GM12878 (cell line): ENCODE results near the gene TSPAN16. TPM values are rescaled to one million over a fixed set of nuclear protein-coding genes. Genes with fewer than 3 reads are reported as not detected.

Experiments used
- ATAC-seq: fragments of 200-7000 bp; cut with Tn5 transposase; 3 replicates; pipeline ENCODE4 v1.9.1; 2020; ENCODE audit warnings: mild to moderate bottlenecking, moderate library complexity
- BruUV-seq: library from RNA; stranded (reverse); fragments of 400-500 nt; replicated peaks from 2 replicates; lab custom pipeline; 2021; lab: Mats Ljungman, UMichigan
- CTCF ChIA-PET: fragments of 300-600 bp; sonication (Branson Sonifier 250); formaldehyde crosslinking; extraction: SDS; loops from one replicate; lab custom pipeline; 2021; ENCODE audit warnings: inconsistent platforms; lab: Yijun Ruan, JAX
- POLR2A ChIA-PET: fragments of 350-600 bp; formaldehyde crosslinking; extraction: SDS; loops from one replicate; lab custom pipeline; 2021; ENCODE audit warnings: inconsistent platforms; lab: Charles Lee
- RAD21 ChIA-PET: fragments of 300-600 bp; sonication (Branson Sonifier 250); formaldehyde crosslinking; loops from one replicate; lab custom pipeline; 2023; ENCODE audit warnings: antibody characterized with exemption; ENCODE audit not compliant: unreplicated experiment; lab: Charles Lee
- SMC1A ChIA-PET: fragments of 300-600 bp; sonication (Branson Sonifier 250); formaldehyde crosslinking; loops from one replicate; lab custom pipeline; 2023; ENCODE audit not compliant: unreplicated experiment, uncharacterized antibody; lab: Charles Lee
- DNase-seq: peaks from one replicate; pipeline ENCODE4 v3.0.0-alpha.2; 2011; ENCODE audit warnings: low read depth, low spot score
- FAIRE-seq: peaks from 3 replicates; lab custom pipeline; 2011; peaks lifted over from hg19 to GRCh38; lab: Jason Lieb, UNC
- H2AFZ ChIP-seq: 2 replicates; pipeline ENCODE4 v1.6.0; 2011; ENCODE audit warnings: low read depth, low read length, control low read depth; ENCODE audit not compliant: control insufficient read depth
- H3K27ac ChIP-seq: 2 replicates; pipeline ENCODE4 v1.5.1; 2011; ENCODE audit warnings: control low read depth; ENCODE audit not compliant: control insufficient read depth, insufficient read depth
- H3K27me3 ChIP-seq, 2 experiments: replicated peaks in 1 of 2; 2 replicates each; pipeline versions ENCODE4 v1.6.0 to v1.6.1; 2011; ENCODE audit warnings: low read length in 1 of 2; ENCODE audit not compliant: control insufficient read depth in 2 of 2, insufficient read depth in 2 of 2
- H3K36me3 ChIP-seq, 2 experiments: 2 replicates each; pipeline ENCODE4 v1.5.1; 2011; ENCODE audit warnings: low read length in 1 of 2; ENCODE audit not compliant: control insufficient read depth in 2 of 2, insufficient read depth in 2 of 2
- H3K4me1 ChIP-seq: 2 replicates; pipeline ENCODE4 v1.6.1; 2011; ENCODE audit warnings: mild to moderate bottlenecking, low read length, moderate library complexity, mixed read lengths; ENCODE audit not compliant: control insufficient read depth, insufficient read depth
- H3K4me2 ChIP-seq: 2 replicates; pipeline ENCODE4 v1.6.0; 2011; ENCODE audit warnings: control low read depth; ENCODE audit not compliant: control insufficient read depth, insufficient read depth
- H3K4me3 ChIP-seq: fragments of 200-600 bp; sonication (generic); 2 replicates; pipeline ENCODE4 v1.5.1; 2016
- H3K79me2 ChIP-seq: 2 replicates; pipeline ENCODE4 v1.6.0; 2011; ENCODE audit warnings: low read length; ENCODE audit not compliant: control insufficient read depth, insufficient read depth
- H3K9ac ChIP-seq: 2 replicates; pipeline ENCODE4 v1.8.0; 2011; ENCODE audit warnings: low read length, control low read depth, mixed read lengths; ENCODE audit not compliant: control insufficient read depth, insufficient read depth
- H3K9me3 ChIP-seq: replicated peaks from 3 replicates; pipeline ENCODE4 v1.5.1; 2011; ENCODE audit warnings: mild to moderate bottlenecking, low read length; ENCODE audit not compliant: control insufficient read depth, insufficient read depth
- H4K20me1 ChIP-seq: 2 replicates; pipeline ENCODE4 v1.6.0; 2011; ENCODE audit not compliant: control insufficient read depth, insufficient read depth
- ASH2L ChIP-seq: fragments of 300-600, 200-600 bp; sonication (generic); IDR thresholded peaks from 2 replicates; pipeline ENCODE4 v1.6.1; 2017; ENCODE audit warnings: low read depth, mild to moderate bottlenecking, borderline replicate concordance
- HDAC6 ChIP-seq: fragments of 200-600 bp; sonication (generic); IDR thresholded peaks from one replicate; pipeline ENCODE4 v1.8.0; 2017; ENCODE audit warnings: antibody characterized with exemption; ENCODE audit not compliant: unreplicated experiment
- JUND ChIP-seq: IDR thresholded peaks from 2 replicates; pipeline ENCODE4 v1.6.1; 2012; ENCODE audit warnings: low read depth, mild to moderate bottlenecking, low read length, improper control_type of control experiment, moderate library complexity
- RFX5 ChIP-seq: IDR thresholded peaks from 2 replicates; pipeline ENCODE4 v1.6.1; 2011; ENCODE audit warnings: low read depth, low read length, improper control_type of control experiment
- SMAD5 ChIP-seq: IDR thresholded peaks from 2 replicates; pipeline ENCODE4 v1.6.1; 2016; ENCODE audit warnings: antibody characterized with exemption, low read depth
- SPI1 ChIP-seq: IDR thresholded peaks from 2 replicates; pipeline ENCODE4 v1.6.1; 2011; ENCODE audit warnings: low read depth, mild to moderate bottlenecking, low read length, moderate library complexity, borderline replicate concordance; ENCODE audit not compliant: insufficient read depth
- TCF12 ChIP-seq: IDR thresholded peaks from 2 replicates; pipeline ENCODE4 v1.6.1; 2011; ENCODE audit warnings: low read depth, mild to moderate bottlenecking, low read length
- TCF7 ChIP-seq: IDR thresholded peaks from 2 replicates; pipeline ENCODE4 v1.6.1; 2014; ENCODE audit warnings: antibody characterized with exemption, borderline replicate concordance
- ZNF384 ChIP-seq: IDR thresholded peaks from 2 replicates; pipeline ENCODE4 v1.6.1; 2012; ENCODE audit warnings: low read depth, mild to moderate bottlenecking, low read length, improper control_type of control experiment, borderline replicate concordance
- WGBS: methylation state at CpG from one replicate; pipeline ENCODE4 v1.1.6; 2016; ENCODE audit warnings: low lambda C conversion rate; ENCODE audit not compliant: insufficient replicate concordance, insufficient coverage; ENCODE audit errors: missing lambda C conversion rate; 5-methylcytosine and 5-hydroxymethylcytosine counted together
- in situ Hi-C: fragments of 300-500 bp; cut with MboI; formaldehyde crosslinking; loops from 9 replicates; pipeline ENCODE4 v1.14.3; 2018; ENCODE audit warnings: mixed read lengths
- intact Hi-C: fragments of 100-400 bp; cut with micrococcal nuclease; formaldehyde crosslinking; loops from one replicate; pipeline ENCODE4 v1.14.2; 2022; ENCODE audit not compliant: unreplicated experiment
- polyA plus RNA-seq, 11 experiments: library from polyadenylated mRNA; depleted of rRNA in 4 of 11; unstranded in 6 of 11; stranded (reverse) in 5 of 11; fragments of >200 nt; fragmentation: Nextera tagmentation in 4 of 11; fragmentation: Illumina TruSeq in 1 of 11; extraction: Ambion mirVana in 4 of 11; extraction: Trizol in 1 of 11; gene quantifications; 1 replicate in 1 of 11; 2 replicates in 10 of 11; pipeline versions ENCODE4 v1.2.1 to v1.2.3, GENCODE V29; 2011 to 2016; ENCODE audit warnings: inconsistent platforms in 2 of 11, missing spikeins in 2 of 11, low read depth in 1 of 11
- total RNA-seq, 4 experiments: library from RNA; depleted of rRNA in 3 of 4; stranded (reverse); fragments of >200 nt in 3 of 4; fragmentation: Illumina TruSeq in 1 of 4; extraction: Trizol in 1 of 4; gene quantifications; 2 replicates each; pipeline versions ENCODE4 v1.2.1 to v1.2.3, GENCODE V29; 2013 to 2021
- TF ChIP-seq, protein P1 (sequence below): fragments of 450-650 bp; IDR thresholded peaks from 2 replicates; pipeline ENCODE4 v1.6.1; 2018; ENCODE audit warnings: borderline replicate concordance, mild to moderate bottlenecking; ENCODE audit not compliant: partially characterized antibody
- TF ChIP-seq, protein P2 (sequence below): IDR thresholded peaks from 2 replicates; pipeline ENCODE4 v1.6.1; 2011; ENCODE audit warnings: mild to moderate bottlenecking, low read depth, low read length, moderate library complexity; ENCODE audit not compliant: insufficient replicate concordance
- TF ChIP-seq, protein P3 (sequence below): IDR thresholded peaks from 2 replicates; pipeline ENCODE4 v1.6.1; 2012; ENCODE audit warnings: low read length, inconsistent platforms

Gene TSPAN16
- total and polyA plus RNA-seq, 10 of the 15 experiments (the other 5 are each of a cell fraction or from before 2014, with no cell fraction given) = not detected

DNA sequence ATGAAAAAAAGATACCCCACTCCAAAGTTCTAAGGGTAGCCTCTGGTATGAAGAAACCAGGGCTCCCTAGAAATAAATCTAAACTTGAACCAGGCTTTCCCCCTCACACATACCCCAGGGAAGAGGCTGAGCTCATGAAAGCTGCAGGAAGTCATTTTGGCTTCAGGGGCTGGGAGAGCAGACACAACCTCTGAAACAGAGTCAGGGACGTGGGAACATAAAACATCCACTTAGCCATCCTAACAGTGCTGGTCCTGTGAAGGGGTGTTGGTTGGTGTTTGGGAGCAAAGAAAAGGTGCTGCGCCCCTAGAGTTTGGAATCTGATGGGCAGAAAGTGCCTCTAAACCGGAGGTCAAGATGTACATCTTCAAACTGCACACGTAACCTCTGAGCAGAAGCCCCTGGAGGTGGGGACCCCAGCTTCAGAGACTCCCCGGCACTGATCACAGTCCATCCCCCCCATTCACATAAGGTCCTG, 27.7 kb downstream of the TSPAN16 start:
- peaks cover 45% of the 10 kb centered on the region for H3K4me1 ChIP-seq
- POLR2A ChIA-PET = interaction anchor here (0.6 to 4.2 kb wide), 8 partner anchors 11 to 257 kb away, joined by 3 to 23 read pairs (median 6); partner anchors contain the start of genes CCDC159, RAB3D and TMEM205
- H3K4me2 ChIP-seq = peak overlapping the region; percentile 81

More for the DNA sequence above, 27.7 kb downstream of the TSPAN16 start:
- ATAC-seq (peak; percentile 17), DNase-seq (no peak)
- Histone ChIP-seq H2AFZ (no peak overlapping the region), H3K79me2 (no peaks in the 10 kb centered on the region), H3K4me3 (peak overlapping the region; percentile 27; the same call in 1 of the 2 replicates), H4K20me1 (no peaks in the 10 kb centered on the region), H3K36me3 (peaks cover 0 to 5% of the 10 kb centered on the region in 2 experiments; a peak in 2 of 4 replicates)
- intact Hi-C loops (no loop called here), in situ Hi-C loops (no loop called here)
- CTCF ChIA-PET = interaction anchor here (1.0 to 2.5 kb wide), 11 partner anchors 9 to 117 kb away, joined by 3 to 10 read pairs (median 4); partner anchors contain the start of genes CCDC159, RAB3D, SWSAP1 and TMEM205
- SMC1A ChIA-PET = interaction anchor here (1.0 to 2.2 kb wide), 7 partner anchors 8 to 160 kb away, joined by 3 to 16 read pairs (median 5); partner anchors contain the start of gene SWSAP1
- BruUV-seq = TSS peak; percentile 65
- RAD21 ChIA-PET = interaction anchor here (0.6 to 2.2 kb wide), 5 partner anchors 16 to 159 kb away, joined by 3 to 11 read pairs (median 3); partner anchors contain the start of genes CCDC159, RAB3D and TMEM205
- no peak for TF ChIP-seq SPI1
- no peak for TF ChIP-seq ZNF384
- TF ChIP-seq ASH2L = no peak
- TF ChIP-seq HDAC6 = no peak
- no peak for TF ChIP-seq TCF12
- TF ChIP-seq, protein P1, sequence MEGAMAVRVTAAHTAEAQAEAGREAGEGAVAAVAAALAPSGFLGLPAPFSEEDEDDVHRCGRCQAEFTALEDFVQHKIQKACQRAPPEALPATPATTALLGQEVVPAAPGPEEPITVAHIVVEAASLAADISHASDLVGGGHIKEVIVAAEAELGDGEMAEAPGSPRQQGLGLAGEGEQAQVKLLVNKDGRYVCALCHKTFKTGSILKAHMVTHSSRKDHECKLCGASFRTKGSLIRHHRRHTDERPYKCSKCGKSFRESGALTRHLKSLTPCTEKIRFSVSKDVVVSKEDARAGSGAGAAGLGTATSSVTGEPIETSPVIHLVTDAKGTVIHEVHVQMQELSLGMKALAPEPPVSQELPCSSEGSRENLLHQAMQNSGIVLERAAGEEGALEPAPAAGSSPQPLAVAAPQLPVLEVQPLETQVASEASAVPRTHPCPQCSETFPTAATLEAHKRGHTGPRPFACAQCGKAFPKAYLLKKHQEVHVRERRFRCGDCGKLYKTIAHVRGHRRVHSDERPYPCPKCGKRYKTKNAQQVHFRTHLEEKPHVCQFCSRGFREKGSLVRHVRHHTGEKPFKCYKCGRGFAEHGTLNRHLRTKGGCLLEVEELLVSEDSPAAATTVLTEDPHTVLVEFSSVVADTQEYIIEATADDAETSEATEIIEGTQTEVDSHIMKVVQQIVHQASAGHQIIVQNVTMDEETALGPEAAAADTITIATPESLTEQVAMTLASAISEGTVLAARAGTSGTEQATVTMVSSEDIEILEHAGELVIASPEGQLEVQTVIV = no peak
- no peak for TF ChIP-seq JUND
- TF ChIP-seq RFX5 = no peak
- TF ChIP-seq SMAD5 = no peak
- TF ChIP-seq, protein P2, sequence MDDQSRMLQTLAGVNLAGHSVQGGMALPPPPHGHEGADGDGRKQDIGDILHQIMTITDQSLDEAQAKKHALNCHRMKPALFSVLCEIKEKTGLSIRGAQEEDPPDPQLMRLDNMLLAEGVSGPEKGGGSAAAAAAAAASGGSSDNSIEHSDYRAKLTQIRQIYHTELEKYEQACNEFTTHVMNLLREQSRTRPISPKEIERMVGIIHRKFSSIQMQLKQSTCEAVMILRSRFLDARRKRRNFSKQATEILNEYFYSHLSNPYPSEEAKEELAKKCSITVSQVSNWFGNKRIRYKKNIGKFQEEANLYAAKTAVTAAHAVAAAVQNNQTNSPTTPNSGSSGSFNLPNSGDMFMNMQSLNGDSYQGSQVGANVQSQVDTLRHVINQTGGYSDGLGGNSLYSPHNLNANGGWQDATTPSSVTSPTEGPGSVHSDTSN = no peak
- TF ChIP-seq, protein P3, sequence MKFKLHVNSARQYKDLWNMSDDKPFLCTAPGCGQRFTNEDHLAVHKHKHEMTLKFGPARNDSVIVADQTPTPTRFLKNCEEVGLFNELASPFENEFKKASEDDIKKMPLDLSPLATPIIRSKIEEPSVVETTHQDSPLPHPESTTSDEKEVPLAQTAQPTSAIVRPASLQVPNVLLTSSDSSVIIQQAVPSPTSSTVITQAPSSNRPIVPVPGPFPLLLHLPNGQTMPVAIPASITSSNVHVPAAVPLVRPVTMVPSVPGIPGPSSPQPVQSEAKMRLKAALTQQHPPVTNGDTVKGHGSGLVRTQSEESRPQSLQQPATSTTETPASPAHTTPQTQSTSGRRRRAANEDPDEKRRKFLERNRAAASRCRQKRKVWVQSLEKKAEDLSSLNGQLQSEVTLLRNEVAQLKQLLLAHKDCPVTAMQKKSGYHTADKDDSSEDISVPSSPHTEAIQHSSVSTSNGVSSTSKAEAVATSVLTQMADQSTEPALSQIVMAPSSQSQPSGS = no peak
- no peak for TF ChIP-seq TCF7
- TF ChIP-seq, all 136 proteins: peak for 0
- no peak overlapping the region; the same call in 1 of the 2 replicates for H3K9ac ChIP-seq
- H3K27ac ChIP-seq = peak overlapping the region; percentile 88
- 33% methylated on average over 5 of the region's 5 CpGs for WGBS
- H3K27me3 ChIP-seq = no peaks in the 10 kb centered on the region
- no peak for FAIRE-seq
- peaks cover 3% of the 10 kb centered on the region; the same call in 1 of the 3 replicates for H3K9me3 ChIP-seq
